Measurements from ENCODE around the gene NACC2. TPM values are rescaled to one million over a fixed set of nuclear protein-coding genes. Genes with fewer than 3 reads are reported as not detected.

NACC2 gene
- total RNA-seq, 1 donor from 2014 or later, result 9.6 TPM

GRCh38 chr9:136014147-136014923 is 80.8 kb downstream of the NACC2 start:
- no peaks in the 10 kb centered on the region for H3K36me3 Mint-ChIP-seq (ENCODE audit: low read depth, unreplicated experiment)
- H3K27ac Mint-ChIP-seq (ENCODE audit: unreplicated experiment), result no peak overlapping the region
- H3K4me3 Mint-ChIP-seq (ENCODE audit: unreplicated experiment), result no peak overlapping the region
- no peak for DNase-seq (ENCODE audit: low spot score)
- H3K9me3 Mint-ChIP-seq (ENCODE audit: unreplicated experiment), result no peaks in the 10 kb centered on the region
- peaks cover 11% of the 10 kb centered on the region for H3K4me1 Mint-ChIP-seq (ENCODE audit: unreplicated experiment)
- no peaks in the 10 kb centered on the region for H3K27me3 Mint-ChIP-seq (ENCODE audit: unreplicated experiment)
- TF ChIP-seq CTCF (IDR thresholded peaks at IDR 0.05; ENCODE audit: unreplicated experiment), result no peak

GRCh38 chr9:136013524-136014034 is 81.5 kb downstream of the NACC2 start:
- H3K9me3 Mint-ChIP-seq (ENCODE audit: unreplicated experiment), result no peaks in the 10 kb centered on the region
- no peak overlapping the region for H3K4me3 Mint-ChIP-seq (ENCODE audit: unreplicated experiment)
- H3K4me1 Mint-ChIP-seq (ENCODE audit: unreplicated experiment), result peaks cover 15% of the 10 kb centered on the region
- TF ChIP-seq CTCF (IDR thresholded peaks at IDR 0.05; ENCODE audit: unreplicated experiment), result no peak
- no peak overlapping the region for H3K27ac Mint-ChIP-seq (ENCODE audit: unreplicated experiment)
- H3K27me3 Mint-ChIP-seq (ENCODE audit: unreplicated experiment), result no peaks in the 10 kb centered on the region
- no peak for DNase-seq (ENCODE audit: low spot score)
- no peaks in the 10 kb centered on the region for H3K36me3 Mint-ChIP-seq (ENCODE audit: low read depth, unreplicated experiment)

GRCh38 chr9:136013116-136013515 is 82.0 kb downstream of the NACC2 start:
- Mint-ChIP-seq H3K27ac (ENCODE audit: unreplicated experiment) (no peak overlapping the region), H3K4me1 (ENCODE audit: unreplicated experiment) (peaks cover 20% of the 10 kb centered on the region), H3K4me3 (ENCODE audit: unreplicated experiment) (no peak overlapping the region), H3K36me3 (ENCODE audit: low read depth, unreplicated experiment) (no peaks in the 10 kb centered on the region), H3K27me3 (ENCODE audit: unreplicated experiment) (peaks cover 3% of the 10 kb centered on the region), H3K9me3 (ENCODE audit: unreplicated experiment) (no peaks in the 10 kb centered on the region)
- DNase-seq (ENCODE audit: low spot score), result no peak
- TF ChIP-seq CTCF (IDR thresholded peaks at IDR 0.05; ENCODE audit: unreplicated experiment), result no peak

- Mint-ChIP-seq H3K4me1 (ENCODE audit: unreplicated experiment) (peaks cover 25% of the 10 kb centered on the region), H3K27me3 (ENCODE audit: unreplicated experiment) (peaks cover 4% of the 10 kb centered on the region), H3K36me3 (ENCODE audit: low read depth, unreplicated experiment) (no peaks in the 10 kb centered on the region), H3K27ac (ENCODE audit: unreplicated experiment) (no peak overlapping the region), H3K9me3 (ENCODE audit: unreplicated experiment) (no peaks in the 10 kb centered on the region), H3K4me3 (ENCODE audit: unreplicated experiment) (no peak overlapping the region)
- no peak for TF ChIP-seq CTCF (IDR thresholded peaks at IDR 0.05; ENCODE audit: unreplicated experiment)
- DNase-seq (ENCODE audit: low spot score), result no peak
Observed at GRCh38 chr9:136012651-136013050, 82.4 kb downstream of the NACC2 start.

Data from endothelial cell (in vitro differentiated cells).